Tibial nerve (tissue), 4 donors: ENCODE data around the gene SNCAIP. TPM values are rescaled to one million over a fixed set of nuclear protein-coding genes. Genes with fewer than 3 reads are reported as not detected.

Experiments used
- total RNA-seq, 4 donors: library from RNA; depleted of rRNA; stranded (reverse); fragments of >200 nt; gene quantifications; one replicate each; pipeline ENCODE4 v1.1.0, GENCODE V29; 2016

The SNCAIP gene
- total RNA-seq, 4 donors from 2014 or later = 4.6 to 18.6 (median 6.4) TPM

Other genes starting within 250 kb of the SNCAIP start
- gene LOX, start 234.0 kb upstream of the SNCAIP start, total RNA-seq = 10 to 100 TPM in 3 of 4 donors, 1 to 10 TPM in 1; 7.1 to 44.3 (median 19.3) TPM
- gene ZNF474, start 182.7 kb upstream of the SNCAIP start, total RNA-seq = 1 to 10 TPM in 2 of 4 donors, not detected in 2; 1.5 to 1.8 TPM